OCI-LY1 (cell line): Measurements from ENCODE around the gene NIPAL3.

Experiments
- H2AFZ ChIP-seq: fragments of 200-600 bp; sonication (generic), shearing (Covaris generic); 2 replicates; pipeline ENCODE4 v1.6.0; 2014; ENCODE audit warnings: antibody characterized with exemption, mild to moderate bottlenecking, low read length
- H3F3A ChIP-seq: fragments of 200-600 bp; sonication (generic), shearing (Covaris generic); 2 replicates; pipeline ENCODE4 v1.6.0; 2014; ENCODE audit warnings: mild to moderate bottlenecking, antibody characterized with exemption, low read length, moderate library complexity; ENCODE audit not compliant: insufficient read depth
- H3K27ac ChIP-seq: fragments of 200-600 bp; sonication (generic); 2 replicates; pipeline ENCODE4 v1.5.1; 2014; ENCODE audit warnings: low read length, mixed run types, mild to moderate bottlenecking, low read depth; ENCODE audit not compliant: poor library complexity, severe bottlenecking
- H3K27me3 ChIP-seq: fragments of 200-600 bp; sonication (generic); 2 replicates; pipeline ENCODE4 v1.6.0; 2014; ENCODE audit warnings: antibody characterized with exemption, mild to moderate bottlenecking, low read length, moderate library complexity; ENCODE audit not compliant: insufficient read depth
- H3K36me3 ChIP-seq: fragments of 200-600 bp; sonication (generic); 2 replicates; pipeline ENCODE4 v1.6.1; 2014; ENCODE audit warnings: mild to moderate bottlenecking, antibody characterized with exemption, low read length, moderate library complexity, mixed read lengths; ENCODE audit not compliant: insufficient read depth
- H3K4me1 ChIP-seq: fragments of 200-600 bp; sonication (generic); 2 replicates; pipeline ENCODE4 v1.5.1; 2014; ENCODE audit warnings: mild to moderate bottlenecking, low read length, moderate library complexity; ENCODE audit not compliant: insufficient read depth, severe bottlenecking
- H3K4me2 ChIP-seq: fragments of 200-600 bp; sonication (generic), shearing (Covaris generic); 2 replicates; pipeline ENCODE4 v1.6.1; 2014; ENCODE audit warnings: low read length
- H3K4me3 ChIP-seq: fragments of 200-600 bp; sonication (generic); 2 replicates; pipeline ENCODE4 v1.5.1; 2014; ENCODE audit warnings: low read length, low read depth, mild to moderate bottlenecking, mixed read lengths; ENCODE audit not compliant: poor library complexity, severe bottlenecking
- H3K79me2 ChIP-seq: fragments of 200-600 bp; shearing (Covaris generic); 2 replicates; pipeline ENCODE4 v1.6.1; 2016; ENCODE audit warnings: mixed run types, low read length, mixed read lengths; ENCODE audit not compliant: insufficient read depth
- H3K9ac ChIP-seq: fragments of 200-600 bp; sonication (generic), shearing (Covaris generic); 2 replicates; pipeline ENCODE4 v1.6.1; 2014; ENCODE audit warnings: mild to moderate bottlenecking, low read length, mixed read lengths
- H3K9me2 ChIP-seq: fragments of 200-600 bp; sonication (generic), shearing (Covaris generic); 2 replicates; pipeline ENCODE4 v1.6.1; 2014; ENCODE audit warnings: low read depth, mild to moderate bottlenecking, low read length, mixed read lengths
- H3K9me3 ChIP-seq: fragments of 200-600 bp; shearing (Covaris generic); 2 replicates; pipeline ENCODE4 v1.6.1; 2014; ENCODE audit warnings: low read length, mixed read lengths
- H4K20me1 ChIP-seq: fragments of 200-600 bp; sonication (generic), shearing (Covaris generic); 2 replicates; pipeline ENCODE4 v1.6.0; 2016; ENCODE audit warnings: mild to moderate bottlenecking, low read length; ENCODE audit not compliant: insufficient read depth
- CTCF ChIP-seq: fragments of 200-600 bp; sonication (generic), shearing (Covaris generic); IDR thresholded peaks from 2 replicates; pipeline ENCODE4 v1.5.1; 2017; ENCODE audit warnings: mild to moderate bottlenecking, antibody characterized with exemption, low read length, moderate library complexity, mixed read lengths
- EZH2 ChIP-seq: fragments of 200-600 bp; sonication (generic), shearing (Covaris generic); IDR thresholded peaks from 2 replicates; pipeline ENCODE4 v1.8.0; 2017; ENCODE audit warnings: borderline replicate concordance, mixed run types, mild to moderate bottlenecking, antibody characterized with exemption, low read length, moderate library complexity, mixed read lengths

Gene NIPAL3

GRCh38 chr1:24463776-24464735 is 48.5 kb downstream of the NIPAL3 start:
- Histone ChIP-seq H3K9me2 (no peaks in the 10 kb centered on the region), H2AFZ (no peak overlapping the region), H3K4me2 (no peak overlapping the region), H3K79me2 (no peaks in the 10 kb centered on the region), H3K27ac (no peak overlapping the region), H3K27me3 (no peaks in the 10 kb centered on the region), H3F3A (no peaks in the 10 kb centered on the region), H4K20me1 (no peaks in the 10 kb centered on the region), H3K4me3 (no peak overlapping the region), H3K4me1 (no peaks in the 10 kb centered on the region), H3K9me3 (peaks cover 3% of the 10 kb centered on the region; the same call in 1 of the 2 replicates), H3K9ac (no peak overlapping the region), H3K36me3 (peaks cover 38% of the 10 kb centered on the region)
- TF ChIP-seq CTCF = no peak
- TF ChIP-seq EZH2 = no peak

- H3K27ac ChIP-seq = no peak overlapping the region
- no peak overlapping the region for H3K4me2 ChIP-seq
- H3F3A ChIP-seq = no peaks in the 10 kb centered on the region
- H3K27me3 ChIP-seq = no peaks in the 10 kb centered on the region
- H3K9ac ChIP-seq = no peak overlapping the region
- H3K9me3 ChIP-seq = peaks cover 3% of the 10 kb centered on the region; the same call in 1 of the 2 replicates
- peaks cover 34% of the 10 kb centered on the region for H3K36me3 ChIP-seq
- no peak overlapping the region for H2AFZ ChIP-seq
- no peaks in the 10 kb centered on the region for H3K79me2 ChIP-seq
- TF ChIP-seq EZH2 (no peak), CTCF (no peak)
- H3K9me2 ChIP-seq = no peaks in the 10 kb centered on the region
- H3K4me3 ChIP-seq = no peak overlapping the region
- H3K4me1 ChIP-seq = no peaks in the 10 kb centered on the region
- H4K20me1 ChIP-seq = no peaks in the 10 kb centered on the region
Measured at GRCh38 chr1:24465099-24465498, 49.5 kb downstream of the NIPAL3 start.

- no peak overlapping the region for H3K27ac ChIP-seq
Measured at GRCh38 chr1:24465638-24466037, 50.0 kb downstream of the NIPAL3 start.

More at GRCh38 chr1:24465638-24466037, 50.0 kb downstream of the NIPAL3 start:
- no peaks in the 10 kb centered on the region for H3F3A ChIP-seq
- no peak overlapping the region for H3K4me2 ChIP-seq
- H3K9ac ChIP-seq = no peak overlapping the region
- no peaks in the 10 kb centered on the region for H3K4me1 ChIP-seq
- H3K27me3 ChIP-seq = no peaks in the 10 kb centered on the region
- TF ChIP-seq CTCF (no peak), EZH2 (no peak)
- H3K4me3 ChIP-seq = no peak overlapping the region
- no peaks in the 10 kb centered on the region for H4K20me1 ChIP-seq
- H3K9me3 ChIP-seq = 0 out of 2 replicates have a peak, but pooled peaks cover 2% of the 10 kb centered on the region
- H3K36me3 ChIP-seq = peaks cover 28% of the 10 kb centered on the region
- H3K79me2 ChIP-seq = no peaks in the 10 kb centered on the region
- no peaks in the 10 kb centered on the region for H3K9me2 ChIP-seq
- no peak overlapping the region for H2AFZ ChIP-seq
